GM12873 (cell line): ENCODE results near the gene IGF2BP2.

Source experiments
- CTCF ChIP-seq: IDR thresholded peaks from 2 replicates; pipeline ENCODE4 v1.5.1; 2012; ENCODE audit warnings: low read depth, mild to moderate bottlenecking, moderate library complexity, low read length, control low read depth; ENCODE audit not compliant: insufficient read depth; ENCODE audit errors: missing control alignments

IGF2BP2 gene

GRCh38 chr3:185825006-185825638 lies at the start of gene IGF2BP2:
TSS of gene IGF2BP2 (minus strand) at chr3:185825042. CDS start at chr3:185824960, 82 bp downstream.
- no peak for TF ChIP-seq CTCF

GRCh38 chr3:185874119-185874518 lies 49.3 kb upstream of the IGF2BP2 start:
- no peak for TF ChIP-seq CTCF

- TF ChIP-seq CTCF, result no peak
These were observed 42.8 kb upstream of the IGF2BP2 start for GRCh38 chr3:185867650-185868049.

- TF ChIP-seq CTCF, result no peak
These were observed 42.2 kb upstream of the IGF2BP2 start for GRCh38 chr3:185866995-185867394.

- no peak for TF ChIP-seq CTCF
These were observed 41.7 kb upstream of the IGF2BP2 start for GRCh38 chr3:185866555-185866954.

DNA sequence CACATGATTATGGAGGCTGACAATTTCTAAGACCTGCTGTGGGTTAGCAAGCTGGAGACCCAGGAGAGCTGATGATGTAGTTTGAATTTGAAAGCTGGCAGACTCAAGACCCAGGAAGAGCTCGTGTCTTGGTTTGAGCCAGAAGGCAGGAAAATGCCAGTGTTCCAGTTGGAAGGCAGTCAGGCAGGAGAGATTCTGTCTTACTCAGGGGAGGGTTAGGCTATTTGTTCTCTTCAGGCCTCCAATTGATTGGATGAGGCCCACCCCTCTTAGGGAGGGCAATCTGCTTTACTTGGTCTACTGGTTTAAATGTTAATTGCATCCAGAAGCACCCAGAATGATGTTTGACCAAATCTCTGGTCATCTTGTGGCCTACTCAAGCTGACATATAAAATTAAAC lies 40.4 kb upstream of the IGF2BP2 start:
- TF ChIP-seq CTCF, result no peak

- TF ChIP-seq CTCF, result no peak
These were observed 39.9 kb upstream of the IGF2BP2 start for GRCh38 chr3:185864767-185865166.

DNA sequence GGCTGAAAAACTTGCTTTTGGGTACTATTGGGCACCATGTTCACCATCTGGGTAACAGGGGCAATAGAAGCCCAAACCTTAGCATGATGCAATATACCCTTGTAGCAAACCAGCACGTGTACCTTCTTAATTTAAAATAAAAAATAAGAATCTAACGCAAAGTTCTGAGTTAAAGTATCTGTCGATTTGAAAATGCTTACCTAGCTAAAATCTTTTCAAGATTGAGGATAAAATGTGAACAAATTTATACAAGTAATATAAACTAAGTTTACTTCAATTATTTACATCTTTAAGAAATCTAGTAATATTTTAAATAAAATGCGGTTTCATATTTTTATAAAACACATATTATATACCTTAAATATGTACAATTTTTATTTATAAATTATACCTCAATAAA lies 38.1 kb upstream of the IGF2BP2 start:
- no peak for TF ChIP-seq CTCF
